T47D (cell line): ENCODE data around the gene TK2.

Experiments
- DNase-seq, 2 experiments: peaks; one replicate each; pipeline versions ENCODE4 v3.0.0 to v3.0.0-alpha.2; 2011 to 2012; ENCODE audit warnings: low read depth in 1 of 2, low spot score in 1 of 2
- JUND ChIP-seq: IDR thresholded peaks from 2 replicates; pipeline ENCODE4 v1.6.1; 2012; ENCODE audit warnings: low read depth
- in situ Hi-C: cut with HindIII; loops from 2 replicates; pipeline ENCODE4 v1.10.0; 2016; ENCODE audit warnings: low sequenced_read_pairs, low pct_unique_long_range_greater_than_20kb

TK2 gene

DNA sequence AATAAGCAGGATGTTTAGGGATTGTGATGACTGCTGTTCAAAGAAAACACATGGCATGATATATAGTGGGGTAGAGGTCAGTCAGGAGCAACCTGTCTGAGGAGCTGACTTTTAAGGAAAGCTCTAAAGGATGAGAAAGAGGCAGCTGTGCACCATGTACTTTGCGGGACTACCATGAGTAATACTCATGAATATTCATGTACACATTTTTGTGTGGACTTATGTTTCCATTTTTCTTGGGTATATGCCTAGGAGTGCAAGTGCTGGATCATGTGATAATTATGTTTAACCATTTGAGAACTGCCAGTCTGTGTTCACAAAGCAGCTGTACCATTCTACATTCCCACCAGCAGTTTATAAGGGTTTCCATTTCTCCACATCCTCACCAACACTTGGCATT lies 87.0 kb downstream of the TK2 start:
- TF ChIP-seq JUND: no peak
- in situ Hi-C loops: no loop called here
- DNase-seq: no peak

DNA sequence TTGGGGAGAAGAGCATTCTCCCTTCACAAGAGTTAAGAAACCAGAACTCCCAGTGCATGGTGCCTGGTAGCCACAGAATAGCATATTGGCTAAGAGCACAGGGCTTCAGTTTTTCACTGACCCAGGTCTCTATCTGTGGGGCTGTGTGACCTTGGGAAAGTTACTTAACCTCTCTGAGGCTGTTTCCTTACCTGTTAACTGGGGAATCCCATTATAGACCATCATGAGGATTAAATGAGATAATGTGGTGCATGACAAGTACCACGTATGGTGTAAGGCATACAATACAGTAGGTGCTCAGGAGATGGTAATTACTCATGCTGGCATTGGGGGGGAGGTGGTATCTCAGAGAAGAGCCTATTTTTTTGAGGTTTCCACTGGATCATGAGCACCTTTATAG lies 89.2 kb downstream of the TK2 start:
- in situ Hi-C loops: no loop called here
- DNase-seq: no peak
- no peak for TF ChIP-seq JUND

DNA sequence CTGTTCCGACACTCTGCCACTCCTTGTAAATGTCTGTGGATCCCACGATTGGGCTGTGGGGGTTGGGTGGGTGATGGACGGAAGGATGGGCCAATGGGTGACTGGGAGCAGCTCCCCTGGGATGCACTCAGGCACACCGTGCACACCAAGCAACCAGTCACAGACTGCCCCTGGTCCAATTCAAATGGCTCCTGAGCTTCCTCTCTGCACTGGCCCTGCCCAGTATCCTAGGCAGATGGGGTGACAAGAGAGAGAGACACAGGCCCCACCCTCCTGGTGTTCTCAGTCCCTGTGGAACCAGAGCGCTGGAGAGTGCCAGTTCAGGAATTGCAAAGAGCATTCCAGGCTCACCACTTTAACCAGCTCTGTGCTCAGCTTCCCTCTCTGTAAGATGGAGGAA lies 90.0 kb downstream of the TK2 start:
- DNase-seq: peak in 1 of 2 experiments; percentile 70
- in situ Hi-C loops: no loop called here
- TF ChIP-seq JUND: no peak

DNA sequence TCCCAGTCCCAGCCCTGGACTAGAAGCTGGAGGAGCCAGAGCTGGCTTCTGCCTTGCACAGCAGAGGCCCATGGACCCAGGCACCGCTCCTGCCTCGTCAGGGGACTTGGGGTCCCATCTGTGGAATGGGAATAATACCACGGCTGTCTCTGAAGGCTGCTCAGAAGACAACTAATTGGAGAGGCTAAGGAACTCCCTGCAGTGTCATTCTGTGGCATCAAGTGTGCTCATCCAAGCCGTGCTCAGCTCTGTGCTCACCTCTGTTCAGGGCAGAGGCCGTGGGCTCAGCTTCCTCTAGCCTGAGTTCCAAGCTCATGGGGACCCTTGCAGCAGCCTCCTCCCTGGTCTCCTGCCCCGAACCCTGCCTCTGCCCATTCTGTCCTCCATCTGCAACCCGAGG lies 91.1 kb downstream of the TK2 start:
- DNase-seq: no peak
- in situ Hi-C loops: no loop called here
- no peak for TF ChIP-seq JUND

DNA sequence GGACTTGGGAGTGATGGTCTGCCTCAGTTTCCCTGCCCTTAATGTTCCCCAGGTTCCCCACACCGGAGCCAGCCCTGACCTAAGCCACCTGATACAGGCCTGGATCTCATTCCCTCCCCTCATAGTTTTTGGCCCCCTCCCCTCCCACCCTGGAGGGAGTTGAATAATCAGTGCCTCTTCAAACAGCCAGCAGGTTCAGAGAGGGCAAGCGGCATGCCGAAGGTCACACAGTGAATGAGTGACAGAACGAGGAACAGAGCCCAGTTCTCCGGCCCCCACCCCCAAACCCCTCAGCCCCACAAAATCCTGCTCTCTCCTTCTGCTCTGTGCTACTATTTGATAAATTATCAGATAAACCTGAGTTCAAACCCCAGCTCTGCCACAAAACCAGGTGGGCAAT lies 91.6 kb downstream of the TK2 start:
- no peak for TF ChIP-seq JUND
- in situ Hi-C loops: no loop called here

More for the DNA sequence above, 91.6 kb downstream of the TK2 start:
- DNase-seq: no peak
